ENCODE measurements around the gene WDR73.

The WDR73 gene

GRCh38 chr15:84685304-84685703 lies 31.2 kb upstream of the WDR73 start:
- H3K36me3 ChIP-seq (ENCODE audit: insufficient read depth, low read length) = peaks cover 25% of the 10 kb centered on the region
- DNase-seq (ENCODE audit: low read depth, low spot score) = no peak

GRCh38 chr15:84684092-84684491 lies 30.0 kb upstream of the WDR73 start:
- TF ChIP-seq EZH2 (IDR thresholded peaks at IDR 0.05) = no peak
- no peak for TF ChIP-seq POLR2AphosphoS5 (IDR thresholded peaks at IDR 0.05; ENCODE audit: borderline replicate concordance, low read depth, low read length)
- TF ChIP-seq FOXP2 (optimal IDR thresholded peaks at IDR 0.05; ENCODE audit: control extremely low read depth, extremely low read length, insufficient read depth) = no peak
- Histone ChIP-seq H3K9me3 (ENCODE audit: low read depth, low read length) (no peaks in the 10 kb centered on the region), H3K4me3 (no peak overlapping the region), H3K36me3 (ENCODE audit: insufficient read depth, low read length) (peaks cover 31% of the 10 kb centered on the region), H3K9ac (ENCODE audit: insufficient read length) (no peak overlapping the region), H3K27ac (no peak overlapping the region)
- DNase-seq (ENCODE audit: low read depth, low spot score) = no peak

More at GRCh38 chr15:84685304-84685703, 31.2 kb upstream of the WDR73 start:
- H3K27ac ChIP-seq = no peak overlapping the region
- H3K9me3 ChIP-seq (ENCODE audit: low read depth, low read length) = no peaks in the 10 kb centered on the region
- H3K4me3 ChIP-seq = no peak overlapping the region
- H3K9ac ChIP-seq (ENCODE audit: insufficient read length) = no peak overlapping the region
- TF ChIP-seq FOXP2 (optimal IDR thresholded peaks at IDR 0.05; ENCODE audit: control extremely low read depth, extremely low read length, insufficient read depth) (no peak), EZH2 (IDR thresholded peaks at IDR 0.05) (no peak), POLR2AphosphoS5 (IDR thresholded peaks at IDR 0.05; ENCODE audit: borderline replicate concordance, low read depth, low read length) (no peak)

DNA sequence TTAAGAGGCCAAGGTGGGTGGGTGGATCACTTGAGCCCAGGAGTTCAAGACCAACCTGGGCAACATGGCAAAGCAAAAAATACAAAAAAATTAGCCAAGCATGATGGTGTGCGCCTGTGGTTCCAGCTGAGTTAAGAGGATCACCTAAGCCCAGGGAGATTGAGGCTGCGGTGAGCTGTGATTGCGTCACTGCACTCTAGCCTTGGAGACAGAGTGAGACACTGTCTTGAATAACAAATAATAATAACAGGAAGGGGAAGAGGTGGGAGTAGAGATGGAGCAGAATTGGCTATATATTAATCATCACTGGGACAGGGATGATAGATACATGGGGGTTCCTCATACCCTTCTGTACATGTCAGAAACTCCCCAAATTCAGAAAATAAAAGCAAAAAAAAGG lies 27.7 kb upstream of the WDR73 start:
- H3K27ac ChIP-seq = no peak overlapping the region
- DNase-seq (ENCODE audit: low read depth, low spot score) = no peak
- H3K9ac ChIP-seq (ENCODE audit: insufficient read length) = no peak overlapping the region
- TF ChIP-seq POLR2AphosphoS5 (IDR thresholded peaks at IDR 0.05; ENCODE audit: borderline replicate concordance, low read depth, low read length) (no peak), FOXP2 (optimal IDR thresholded peaks at IDR 0.05; ENCODE audit: control extremely low read depth, extremely low read length, insufficient read depth) (no peak), EZH2 (IDR thresholded peaks at IDR 0.05) (no peak)
- H3K4me3 ChIP-seq = no peak overlapping the region
- H3K36me3 ChIP-seq (ENCODE audit: insufficient read depth, low read length) = peaks cover 20% of the 10 kb centered on the region
- H3K9me3 ChIP-seq (ENCODE audit: low read depth, low read length) = no peaks in the 10 kb centered on the region

DNA sequence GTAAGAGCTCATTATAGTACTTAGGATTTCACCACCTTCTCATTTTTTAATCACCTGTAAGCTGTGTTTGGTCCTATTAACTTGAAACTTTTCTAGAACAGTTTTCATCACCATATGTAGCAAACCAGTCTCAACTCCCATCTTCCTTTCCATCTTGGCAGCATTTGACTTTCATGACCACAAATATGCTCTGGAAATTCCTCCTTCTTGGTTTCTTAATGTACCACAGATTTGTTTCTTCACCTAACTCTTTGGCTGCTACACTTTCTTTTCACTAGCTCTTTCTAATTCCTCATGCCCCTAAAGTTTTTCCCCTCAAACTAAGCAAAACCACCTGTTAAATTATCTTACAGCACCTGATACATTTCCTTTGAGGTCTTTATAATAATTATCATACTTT lies 17.1 kb upstream of the WDR73 start:
- Histone ChIP-seq H3K9me3 (ENCODE audit: low read depth, low read length) (no peaks in the 10 kb centered on the region), H3K27ac (0 out of 2 replicates have a peak overlapping the region, but pooled peaks have one; percentile 15), H3K4me3 (no peak overlapping the region), H3K9ac (ENCODE audit: insufficient read length) (no peak overlapping the region), H3K36me3 (ENCODE audit: insufficient read depth, low read length) (peaks cover 30% of the 10 kb centered on the region)
- TF ChIP-seq EZH2 (IDR thresholded peaks at IDR 0.05) = no peak
- no peak for DNase-seq (ENCODE audit: low read depth, low spot score)

DNA sequence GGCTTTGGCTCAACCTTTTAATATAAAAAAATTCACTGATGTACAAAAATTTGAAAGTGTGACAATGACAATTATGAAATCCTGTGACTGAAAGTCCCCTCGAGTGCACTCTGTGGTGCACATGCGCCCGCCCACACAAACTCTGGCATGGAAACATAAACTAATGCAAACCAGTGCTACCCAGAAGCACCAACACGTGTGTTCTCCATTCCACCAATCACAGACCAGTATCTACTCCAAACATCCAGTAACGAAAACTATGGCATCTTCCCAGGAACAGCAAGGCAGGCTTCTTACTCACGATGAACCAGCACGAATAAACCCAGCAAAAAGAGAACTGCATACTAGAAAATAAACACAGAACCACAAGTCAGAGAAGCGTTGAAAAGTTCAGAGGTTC lies 15.6 kb upstream of the WDR73 start:
- H3K27ac ChIP-seq = no peak overlapping the region
- H3K9me3 ChIP-seq (ENCODE audit: low read depth, low read length) = no peaks in the 10 kb centered on the region
- TF ChIP-seq FOXP2 (optimal IDR thresholded peaks at IDR 0.05; ENCODE audit: control extremely low read depth, extremely low read length, insufficient read depth) = no peak
- TF ChIP-seq EZH2 (IDR thresholded peaks at IDR 0.05) = no peak
- no peak for TF ChIP-seq POLR2AphosphoS5 (IDR thresholded peaks at IDR 0.05; ENCODE audit: borderline replicate concordance, low read depth, low read length)
- no peak overlapping the region for H3K9ac ChIP-seq (ENCODE audit: insufficient read length)
- no peak overlapping the region for H3K4me3 ChIP-seq
- DNase-seq (ENCODE audit: low read depth, low spot score) = no peak
- peaks cover 27% of the 10 kb centered on the region for H3K36me3 ChIP-seq (ENCODE audit: insufficient read depth, low read length)

- Histone ChIP-seq H3K36me3 (ENCODE audit: insufficient read depth, low read length) (peaks cover 24% of the 10 kb centered on the region), H3K9ac (ENCODE audit: insufficient read length) (no peak overlapping the region), H3K9me3 (ENCODE audit: low read depth, low read length) (no peaks in the 10 kb centered on the region), H3K27ac (no peak overlapping the region), H3K4me3 (no peak overlapping the region)
- no peak for TF ChIP-seq POLR2AphosphoS5 (IDR thresholded peaks at IDR 0.05; ENCODE audit: borderline replicate concordance, low read depth, low read length)
- no peak for TF ChIP-seq EZH2 (IDR thresholded peaks at IDR 0.05)
- TF ChIP-seq FOXP2 (optimal IDR thresholded peaks at IDR 0.05; ENCODE audit: control extremely low read depth, extremely low read length, insufficient read depth) = no peak
- DNase-seq (ENCODE audit: low read depth, low spot score) = no peak
Measured at GRCh38 chr15:84668221-84668982, 14.3 kb upstream of the WDR73 start.

DNA sequence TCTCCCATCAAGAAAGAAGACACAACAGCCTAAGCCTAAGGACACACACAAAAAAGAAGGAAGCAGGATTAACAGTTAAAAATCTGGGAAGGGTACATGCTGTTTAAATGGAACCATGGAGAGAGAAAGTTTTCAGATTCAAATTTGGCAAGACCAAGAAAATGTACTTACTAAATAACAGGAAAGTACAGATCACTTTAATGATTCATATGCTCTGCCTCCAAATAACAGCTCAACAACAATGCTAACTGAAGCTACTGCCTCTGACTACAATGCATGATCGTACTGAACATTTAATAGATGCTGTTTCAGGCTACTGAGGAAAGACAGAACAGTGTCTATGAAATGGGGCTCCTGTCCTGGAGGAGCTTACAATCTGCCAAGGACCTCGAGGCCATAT lies 12.3 kb upstream of the WDR73 start:
- H3K9ac ChIP-seq (ENCODE audit: insufficient read length) = no peak overlapping the region
- TF ChIP-seq FOXP2 (optimal IDR thresholded peaks at IDR 0.05; ENCODE audit: control extremely low read depth, extremely low read length, insufficient read depth) = no peak
- TF ChIP-seq EZH2 (IDR thresholded peaks at IDR 0.05) = no peak
- no peak for TF ChIP-seq POLR2AphosphoS5 (IDR thresholded peaks at IDR 0.05; ENCODE audit: borderline replicate concordance, low read depth, low read length)
- no peak overlapping the region for H3K27ac ChIP-seq
- peaks cover 24% of the 10 kb centered on the region for H3K36me3 ChIP-seq (ENCODE audit: insufficient read depth, low read length)
- no peaks in the 10 kb centered on the region for H3K9me3 ChIP-seq (ENCODE audit: low read depth, low read length)
- no peak for DNase-seq (ENCODE audit: low read depth, low spot score)
- no peak overlapping the region for H3K4me3 ChIP-seq

DNA sequence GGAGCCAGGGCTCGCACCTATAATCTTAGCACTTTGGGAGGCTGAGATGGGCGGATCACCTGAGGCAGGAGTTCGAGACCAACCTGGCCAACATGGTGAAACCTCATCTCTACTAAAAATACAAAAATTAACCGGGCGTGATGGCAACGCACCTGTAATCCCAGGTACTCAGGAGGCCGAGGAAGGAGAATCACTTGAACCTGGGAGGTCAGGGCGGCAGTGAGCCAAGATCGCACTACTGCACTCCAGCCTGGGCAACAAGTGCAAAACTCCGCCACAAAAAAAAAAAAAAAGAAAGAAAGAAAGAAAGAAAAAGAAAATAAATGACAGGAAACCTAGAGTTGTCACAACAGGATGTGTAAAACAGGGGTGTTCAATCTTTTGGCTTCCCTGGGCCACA lies 6.9 kb upstream of the WDR73 start:
- DNase-seq (ENCODE audit: low read depth, low spot score) = no peak
- Histone ChIP-seq H3K36me3 (ENCODE audit: insufficient read depth, low read length) (peaks cover 4% of the 10 kb centered on the region; the same call in 1 of the 2 replicates), H3K4me3 (no peak overlapping the region), H3K9ac (ENCODE audit: insufficient read length) (no peak overlapping the region), H3K9me3 (ENCODE audit: low read depth, low read length) (no peaks in the 10 kb centered on the region), H3K27ac (no peak overlapping the region)
- no peak for TF ChIP-seq FOXP2 (optimal IDR thresholded peaks at IDR 0.05; ENCODE audit: control extremely low read depth, extremely low read length, insufficient read depth)
